WTC11 (cell line): ENCODE results near the gene ADRA2C. TPM values are rescaled to one million over a fixed set of nuclear protein-coding genes. Genes with fewer than 3 reads are reported as not detected.

Experiments
- ATAC-seq: fragments of 200-7000 bp; cut with Tn5 transposase; 2 replicates; pipeline ENCODE4 v1.10.0; 2021; ENCODE audit warnings: mild to moderate bottlenecking, moderate library complexity
- CTCF ChIA-PET: fragments of 300-600 bp; sonication (Branson Sonifier 250); formaldehyde crosslinking; loops from one replicate; lab custom pipeline; 2021; ENCODE audit warnings: antibody characterized with exemption; lab: Charles Lee
- POLR2A ChIA-PET: fragments of 350-600 bp; sonication (Branson Sonifier 250); formaldehyde crosslinking; loops from one replicate; lab custom pipeline; 2021; ENCODE audit warnings: antibody characterized with exemption; lab: Charles Lee
- DNase-seq: peaks from one replicate; pipeline ENCODE4 v3.0.0; 2021; ENCODE audit warnings: low spot score
- H3K27ac Mint-ChIP-seq: 2 replicates; pipeline ENCODE4 v1.8.0; 2021; ENCODE audit warnings: mixed read lengths
- H3K27me3 Mint-ChIP-seq: 2 replicates; pipeline ENCODE4 v1.8.0; 2021; ENCODE audit warnings: low read depth, mild to moderate bottlenecking, moderate library complexity, mixed read lengths
- H3K36me3 Mint-ChIP-seq: 2 replicates; pipeline ENCODE4 v1.8.0; 2021; ENCODE audit warnings: mixed read lengths
- H3K4me1 Mint-ChIP-seq: 2 replicates; pipeline ENCODE4 v1.8.0; 2022; ENCODE audit warnings: mixed read lengths
- H3K4me3 Mint-ChIP-seq: 2 replicates; pipeline ENCODE4 v1.8.0; 2021; ENCODE audit warnings: mild to moderate bottlenecking, moderate library complexity, mixed read lengths
- H3K9me3 Mint-ChIP-seq: 2 replicates; pipeline ENCODE4 v1.8.0; 2021; ENCODE audit warnings: mixed read lengths
- ARID4B ChIP-seq: sonication (generic); formaldehyde crosslinking; IDR thresholded peaks from 2 replicates; pipeline ENCODE4 v1.8.0; 2023; ENCODE audit warnings: missing genetic modification reagents, mild to moderate bottlenecking, borderline replicate concordance
- ATF1 ChIP-seq: sonication (generic); formaldehyde crosslinking; IDR thresholded peaks from 2 replicates; pipeline ENCODE4 v1.8.1; 2023; ENCODE audit warnings: mild to moderate bottlenecking, moderate library complexity, missing genetic modification reagents
- ATF2 ChIP-seq: sonication (generic); formaldehyde crosslinking; IDR thresholded peaks from 2 replicates; pipeline ENCODE4 v1.8.1; 2022; ENCODE audit warnings: low read depth, missing genetic modification reagents, borderline replicate concordance
- ATF3 ChIP-seq: sonication (generic); formaldehyde crosslinking; conservative IDR thresholded peaks from 2 replicates; pipeline ENCODE4 v1.8.1; 2022; ENCODE audit warnings: mild to moderate bottlenecking, missing genetic modification reagents
- E2F4 ChIP-seq: sonication (generic); formaldehyde crosslinking; IDR thresholded peaks from 2 replicates; pipeline ENCODE4 v1.8.1; 2022; ENCODE audit warnings: low read depth, mild to moderate bottlenecking, moderate library complexity, missing genetic modification reagents, borderline replicate concordance
- ESRRA ChIP-seq: sonication (generic); formaldehyde crosslinking; IDR thresholded peaks from 2 replicates; pipeline ENCODE4 v1.8.1; 2022; ENCODE audit warnings: mild to moderate bottlenecking, missing genetic modification reagents, borderline replicate concordance
- ETV6 ChIP-seq: sonication (generic); formaldehyde crosslinking; IDR thresholded peaks from 2 replicates; pipeline ENCODE4 v1.8.1; 2022; ENCODE audit warnings: mild to moderate bottlenecking, missing genetic modification reagents
- FOXJ3 ChIP-seq: sonication (generic); formaldehyde crosslinking; IDR thresholded peaks from 2 replicates; pipeline ENCODE4 v1.9.0; 2021; ENCODE audit warnings: missing genetic modification reagents, mild to moderate bottlenecking, borderline replicate concordance
- IRF1 ChIP-seq: sonication (generic); formaldehyde crosslinking; IDR thresholded peaks from 2 replicates; pipeline ENCODE4 v1.8.0; 2023; ENCODE audit warnings: missing genetic modification reagents
- IRF2 ChIP-seq: sonication (generic); formaldehyde crosslinking; IDR thresholded peaks from 2 replicates; pipeline ENCODE4 v1.8.0; 2022; ENCODE audit warnings: low read depth, missing genetic modification reagents, borderline replicate concordance
- NFATC4 ChIP-seq: fragments of 250-450 bp; sonication (Bioruptor Pico); IDR thresholded peaks from 2 replicates; pipeline ENCODE4 v1.9.0; 2021; ENCODE audit warnings: mild to moderate bottlenecking
- SOX15 ChIP-seq: fragments of 250-450 bp; sonication (Bioruptor Pico); IDR thresholded peaks from 2 replicates; pipeline ENCODE4 v1.9.0; 2021; ENCODE audit warnings: mild to moderate bottlenecking
- SP1 ChIP-seq: sonication (generic); formaldehyde crosslinking; conservative IDR thresholded peaks from 2 replicates; pipeline ENCODE4 v1.8.1; 2022; ENCODE audit warnings: missing genetic modification reagents
- TCF7 ChIP-seq: sonication (generic); formaldehyde crosslinking; IDR thresholded peaks from 2 replicates; pipeline ENCODE4 v1.8.0; 2022; ENCODE audit warnings: mild to moderate bottlenecking, low read depth, missing genetic modification reagents, moderate library complexity
- ZBTB43 ChIP-seq: sonication (generic); formaldehyde crosslinking; IDR thresholded peaks from 2 replicates; pipeline ENCODE4 v1.8.1; 2023; ENCODE audit warnings: mild to moderate bottlenecking, missing genetic modification reagents
- ZNF232 ChIP-seq: sonication (generic); formaldehyde crosslinking; IDR thresholded peaks from 2 replicates; pipeline ENCODE4 v1.8.0; 2022; ENCODE audit warnings: mild to moderate bottlenecking, missing genetic modification reagents
- ZNF281 ChIP-seq: sonication (generic); formaldehyde crosslinking; IDR thresholded peaks from 2 replicates; pipeline ENCODE4 v1.8.0; 2023; ENCODE audit warnings: mild to moderate bottlenecking, missing genetic modification reagents
- ZNF317 ChIP-seq: sonication (generic); formaldehyde crosslinking; IDR thresholded peaks from 2 replicates; pipeline ENCODE4 v1.8.1; 2023; ENCODE audit warnings: low read depth, mild to moderate bottlenecking, moderate library complexity, missing genetic modification reagents, borderline replicate concordance
- ZNF423 ChIP-seq: fragments of 250-450 bp; sonication (Bioruptor Pico); IDR thresholded peaks from 2 replicates; pipeline ENCODE4 v2.1.2; 2022; ENCODE audit warnings: mild to moderate bottlenecking, moderate library complexity
- ZNF512 ChIP-seq: sonication (generic); formaldehyde crosslinking; IDR thresholded peaks from 2 replicates; pipeline ENCODE4 v1.8.1; 2022; ENCODE audit warnings: missing genetic modification reagents, borderline replicate concordance
- total RNA-seq: library from RNA; stranded (reverse); gene quantifications from 3 replicates; pipeline ENCODE4 v1.2.3, GENCODE V29; 2021

Gene ADRA2C
- total RNA-seq, 1 experiment from 2014 or later, result 21.8 TPM

- no peak for TF ChIP-seq ATF3 (CRISPR knock-in tag)
- TF ChIP-seq, all 79 proteins: peak for 0
Observed at GRCh38 chr4:3729882-3730226, 36.3 kb upstream of the ADRA2C start (continued).

GRCh38 chr4:3730422-3731190 lies 35.6 kb upstream of the ADRA2C start:
- DNase-seq (no peak), ATAC-seq (no peak)
- H3K4me1 Mint-ChIP-seq, result peaks cover 19% of the 10 kb centered on the region
- no peak overlapping the region for H3K27ac Mint-ChIP-seq
- POLR2A ChIA-PET, result no interaction called here
- TF ChIP-seq FOXJ3 (CRISPR knock-in tag) (no peak), NFATC4 (CRISPR knock-in tag) (no peak), ZNF423 (CRISPR knock-in tag) (no peak), ZNF317 (no peak), ZNF512 (CRISPR knock-in tag) (no peak), ARID4B (CRISPR knock-in tag) (no peak), ATF2 (CRISPR knock-in tag) (no peak), ESRRA (no peak), SOX15 (CRISPR knock-in tag) (no peak), ZNF281 (CRISPR knock-in tag) (no peak), ZNF232 (no peak), SP1 (no peak), E2F4 (no peak), TCF7 (CRISPR knock-in tag) (no peak), ZBTB43 (CRISPR knock-in tag) (no peak), ETV6 (CRISPR knock-in tag) (no peak), IRF2 (no peak), ATF1 (CRISPR knock-in tag) (no peak), IRF1 (CRISPR knock-in tag) (no peak)
- H3K9me3 Mint-ChIP-seq, result no peaks in the 10 kb centered on the region
- H3K27me3 Mint-ChIP-seq, result peaks cover 16% of the 10 kb centered on the region
- no peak overlapping the region for H3K4me3 Mint-ChIP-seq
- no peaks in the 10 kb centered on the region for H3K36me3 Mint-ChIP-seq
- CTCF ChIA-PET, result interaction anchor here (0.6 to 2.5 kb wide), 8 partner anchors 9 to 62 kb away, joined by 3 to 19 read pairs (median 6); partner anchors contain the start of gene ADRA2C
